ENCODE data around the gene LEPR. TPM values are rescaled to one million over a fixed set of nuclear protein-coding genes. Genes with fewer than 3 reads are reported as not detected.

The LEPR gene
- total RNA-seq, 1 experiment from 2014 or later: 3.0 TPM

- no peaks in the 10 kb centered on the region for H3K36me3 ChIP-seq (ENCODE audit: control insufficient read depth, insufficient read depth, low read length)
- no peak overlapping the region for H3K4me3 ChIP-seq (ENCODE audit: low read depth in 2 of 2, low read length in 2 of 2)
- TF ChIP-seq SIN3A (IDR thresholded peaks at IDR 0.05; ENCODE audit: borderline replicate concordance, insufficient read depth, low read depth, low read length) (no peak), CTCF (IDR thresholded peaks at IDR 0.05) (no peak), REST (IDR thresholded peaks at IDR 0.05; ENCODE audit: insufficient read depth in 1 of 2, low read depth in 2 of 2, low read length in 1 of 2) (no peak), POLR2AphosphoS5 (IDR thresholded peaks at IDR 0.05; ENCODE audit: low read depth, low read length) (no peak), TCF7L2 (IDR thresholded peaks at IDR 0.05; ENCODE audit: low read depth, low read length) (no peak)
- ChIA-PET CTCF (no interaction called here), POLR2A (interaction anchor here (0.6 kb wide), 1 partner anchor 464 kb away, joined by 3 read pairs; no protein-coding TSS in a partner anchor)
- intact Hi-C loops (cut with micrococcal nuclease; ENCODE audit: unreplicated experiment): no loop called here
- H3K9me3 ChIP-seq (ENCODE audit: control insufficient read depth, insufficient read depth, low read depth, low read length): no peaks in the 10 kb centered on the region
- no peaks in the 10 kb centered on the region for H3K27me3 ChIP-seq (ENCODE audit: control insufficient read depth, insufficient read depth, low read length)
- H3K4me1 ChIP-seq (ENCODE audit: control insufficient read depth, insufficient read depth, low read length): no peaks in the 10 kb centered on the region
- H3K27ac ChIP-seq (ENCODE audit: low read length): no peak overlapping the region
- no peak for ATAC-seq
- DNase-seq (ENCODE audit: low read depth, low spot score): no peak
- in situ Hi-C loops (cut with HindIII; ENCODE audit: low pct_unique_long_range_greater_than_20kb, low sequenced_read_pairs): no loop called here
- BruUV-seq (replicated peaks): no TSS peak
Measured at GRCh38 chr1:65469889-65470340, 49.4 kb downstream of the LEPR start.

Other genes with a start within 250 kb of the LEPR start
- 4.0 TPM for gene DNAJC6, start 111.1 kb upstream of the LEPR start, total RNA-seq (2021; ENCODE audit: unreplicated experiment)
- 53.6 TPM for gene LEPROT, start within 50 bp of the LEPR start, total RNA-seq (2021; ENCODE audit: unreplicated experiment)